Epithelial cell of prostate (primary cell): Measurements from ENCODE around the gene KRT77.
"Not testable (repeated sequence)": the region's sequence is repeated elsewhere in the genome, so short reads cannot be mapped to it uniquely, and the experiment has no call there.

Experiments
- DNase-seq: peaks from one replicate; pipeline ENCODE4 v3.0.0-alpha.2; 2011; ENCODE audit warnings: low read depth, low spot score
- H3K27ac ChIP-seq: fragments of 450-650 bp; 2 replicates; pipeline ENCODE4 v1.5.1; 2017; ENCODE audit warnings: mild to moderate bottlenecking

Gene KRT77

DNA sequence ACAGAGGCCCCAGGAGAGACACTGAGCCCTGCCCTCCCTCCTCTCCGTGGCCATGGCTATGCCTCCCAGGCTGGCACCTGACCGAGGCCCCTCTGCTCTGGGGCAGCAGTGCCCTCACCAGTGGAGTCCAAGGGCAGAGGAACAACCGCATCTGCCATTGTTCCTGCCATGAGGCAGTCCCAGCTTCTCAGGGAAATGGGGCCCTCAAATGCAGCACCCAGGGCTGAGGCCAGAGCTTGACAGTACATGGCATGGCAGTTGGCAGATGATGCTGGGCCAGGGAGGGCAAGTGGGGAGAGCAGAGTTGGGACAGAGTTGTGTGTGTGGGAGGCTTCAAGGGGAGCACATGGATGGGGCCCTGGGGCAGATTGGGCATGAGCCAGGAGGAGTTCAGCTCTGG, 21.1 kb upstream of the KRT77 start:
- H3K27ac ChIP-seq = no peak overlapping the region
- no peak for DNase-seq

GRCh38 chr12:52722680-52723079, 19.4 kb upstream of the KRT77 start:
- DNase-seq = no peak
- H3K27ac ChIP-seq = no peak overlapping the region

DNA sequence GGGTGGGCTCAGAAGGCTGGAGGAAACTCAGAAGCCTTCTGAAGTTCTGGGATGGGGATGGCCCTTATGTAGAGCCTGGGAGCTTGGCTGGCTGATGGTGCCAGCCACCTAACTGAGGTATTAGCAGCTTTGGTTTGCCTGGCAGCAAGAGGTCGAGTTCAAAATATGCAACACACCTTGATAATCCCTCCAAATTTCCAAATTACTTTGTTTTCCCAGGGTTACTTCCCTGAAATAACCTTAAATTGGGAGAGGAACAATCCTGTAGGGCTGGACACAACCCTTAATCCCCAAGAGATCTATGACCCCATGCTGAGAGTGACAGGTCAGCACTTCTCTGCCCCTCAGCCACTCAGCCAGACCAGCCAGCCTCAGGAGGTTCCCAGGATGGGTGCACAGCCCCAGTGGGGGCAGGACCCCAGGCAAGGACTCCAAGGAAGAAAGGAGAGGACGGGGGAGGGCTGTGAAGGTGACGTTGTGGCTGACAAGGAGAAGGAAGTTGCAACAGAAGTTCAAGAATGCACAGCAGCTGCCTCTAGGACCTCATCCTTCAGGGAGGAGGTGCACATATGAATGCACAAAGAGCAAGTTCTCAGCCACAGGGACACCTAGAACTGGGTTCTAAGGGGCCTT, 18.6 kb upstream of the KRT77 start:
- H3K27ac ChIP-seq = no peak overlapping the region
- DNase-seq = no peak

DNA sequence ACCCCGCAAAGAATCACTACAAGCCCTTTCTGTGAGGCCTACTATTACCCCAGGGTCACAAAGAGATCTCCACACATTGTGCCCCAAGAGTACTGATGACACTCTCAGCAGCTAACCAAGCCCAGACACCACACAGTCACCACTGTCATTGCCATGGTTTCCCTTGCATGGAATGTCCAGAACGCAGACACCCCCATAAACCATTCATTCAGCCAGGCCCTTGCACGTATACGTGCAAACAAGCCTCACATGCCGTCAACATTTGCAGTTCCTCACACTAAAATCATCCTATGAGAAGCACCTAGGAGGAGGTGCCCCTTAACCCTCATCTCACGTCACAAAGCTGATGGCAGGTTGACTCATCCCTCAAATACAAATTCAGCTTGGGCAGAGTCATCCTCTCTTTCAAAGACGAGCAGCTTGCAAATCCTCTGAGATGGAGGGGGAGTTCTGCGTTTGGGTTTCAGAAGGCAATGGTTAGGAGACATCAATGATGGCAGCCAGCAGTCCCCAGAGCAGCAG, 17.1 kb upstream of the KRT77 start:
- no peak overlapping the region for H3K27ac ChIP-seq
- no peak for DNase-seq

DNA sequence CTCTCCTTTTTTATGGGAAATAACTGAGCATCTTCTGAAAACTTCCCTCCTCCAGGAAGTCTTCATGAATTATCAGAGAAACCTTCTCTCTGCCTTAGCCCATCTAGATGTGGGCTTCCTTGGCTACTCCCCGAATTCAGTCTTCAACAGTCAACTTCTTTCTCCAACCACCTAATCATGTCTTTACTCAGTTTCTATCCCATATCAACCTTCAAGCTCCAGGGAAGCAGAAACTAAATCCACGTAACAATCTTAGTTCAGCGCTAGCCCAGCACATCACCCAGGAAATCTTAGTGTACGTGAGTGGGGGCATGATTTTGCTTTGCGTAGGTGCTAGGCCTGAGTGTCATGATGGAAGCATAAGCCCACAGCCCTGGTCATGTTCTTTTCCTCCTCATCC, 12.7 kb upstream of the KRT77 start:
- DNase-seq = no peak

DNA sequence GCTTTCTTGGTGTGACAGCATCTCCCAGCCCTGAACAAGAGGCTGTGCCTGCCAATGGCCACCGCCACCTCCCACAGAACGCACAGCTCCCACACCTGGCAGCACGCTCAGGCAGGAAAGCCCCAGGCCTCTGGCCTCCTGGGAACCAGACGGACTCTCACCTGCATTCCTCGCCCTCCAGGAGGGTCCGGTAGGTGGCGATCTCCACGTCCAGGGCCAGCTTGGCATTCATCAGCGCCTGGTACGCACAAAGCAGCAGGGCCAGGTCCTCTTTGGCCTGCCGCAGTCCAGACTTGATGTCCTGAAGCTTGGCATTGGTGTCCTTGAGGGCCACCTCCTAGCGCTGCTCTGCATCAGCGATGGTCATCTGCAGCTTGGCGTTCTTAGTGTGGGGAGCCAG, 12.1 kb upstream of the KRT77 start:
- H3K27ac ChIP-seq = no peak overlapping the region
- DNase-seq = no peak

More for the DNA sequence above, 12.7 kb upstream of the KRT77 start:
- no peak overlapping the region for H3K27ac ChIP-seq

GRCh38 chr12:52714887-52715281, 11.6 kb upstream of the KRT77 start:
- H3K27ac ChIP-seq = no peak overlapping the region
- DNase-seq = no peak

DNA sequence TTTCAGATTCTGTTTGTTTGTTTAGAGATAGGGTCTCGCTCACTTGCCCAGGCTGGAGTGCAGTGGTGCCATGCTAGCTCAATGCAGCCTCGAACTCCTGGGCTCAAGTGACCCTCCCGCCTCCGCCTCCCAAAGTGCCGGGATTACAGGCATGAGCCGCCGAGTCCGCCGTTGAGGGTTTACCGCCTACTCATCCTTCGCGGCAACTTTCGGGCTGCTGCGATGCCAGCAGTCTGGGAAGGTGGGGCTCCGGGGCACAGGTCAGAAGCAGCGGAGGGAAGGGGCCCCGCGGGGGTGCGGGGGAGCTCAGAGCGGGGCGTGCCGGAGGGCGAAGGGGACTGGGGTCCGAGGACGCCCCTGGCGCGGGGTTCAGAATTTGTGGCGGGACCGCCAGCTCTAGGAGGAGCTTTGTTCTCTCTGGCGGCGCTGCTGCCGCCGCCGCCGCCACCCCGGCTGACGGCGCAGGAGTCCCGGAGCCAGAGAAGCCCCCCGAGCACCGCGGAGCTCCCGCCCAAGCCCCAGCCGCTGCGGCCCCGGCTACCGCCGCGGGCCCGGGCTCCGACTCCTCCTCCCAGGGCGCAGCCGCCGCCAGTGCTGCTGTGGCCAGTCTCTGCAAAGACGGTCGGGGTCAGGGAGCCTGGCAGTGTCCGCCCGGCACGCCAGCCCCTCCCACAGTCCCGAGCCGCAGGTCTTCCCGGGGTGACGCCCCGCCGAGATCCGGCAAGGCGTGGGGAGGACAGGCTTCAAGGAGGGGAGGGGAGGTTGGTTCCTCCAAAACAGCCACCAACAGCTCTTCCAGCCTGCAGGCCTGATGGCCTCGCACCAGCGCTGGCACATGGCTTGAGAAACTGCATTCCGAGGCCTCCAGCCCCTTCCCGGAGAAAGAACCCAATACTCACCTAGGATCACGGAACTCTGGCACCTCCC, 10.9 kb upstream of the KRT77 start:
- no peak for DNase-seq
- H3K27ac ChIP-seq = no peak overlapping the region

DNA sequence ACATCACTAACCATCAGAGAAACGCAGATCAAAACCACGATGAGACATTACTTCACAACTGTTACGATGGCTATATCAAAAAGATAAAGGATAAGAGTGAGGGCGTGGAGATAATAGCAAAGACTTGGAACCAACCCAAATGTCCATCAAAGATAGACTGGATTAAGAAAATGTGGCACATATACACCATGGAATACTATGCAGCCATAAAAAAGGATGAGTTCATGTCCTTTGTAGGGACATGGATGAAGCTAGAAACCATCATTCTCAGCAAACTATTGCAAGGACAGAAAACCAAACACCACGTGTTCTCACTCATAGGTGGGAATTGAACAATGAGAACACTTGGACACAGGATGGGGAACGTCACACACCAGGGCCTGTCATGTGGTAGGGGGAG, 8.8 kb upstream of the KRT77 start:
- H3K27ac ChIP-seq, DNase-seq: not testable (repeated sequence)

- DNase-seq = no peak
- H3K27ac ChIP-seq = no peak overlapping the region
Measured at GRCh38 chr12:52710730-52711129, 7.4 kb upstream of the KRT77 start.

DNA sequence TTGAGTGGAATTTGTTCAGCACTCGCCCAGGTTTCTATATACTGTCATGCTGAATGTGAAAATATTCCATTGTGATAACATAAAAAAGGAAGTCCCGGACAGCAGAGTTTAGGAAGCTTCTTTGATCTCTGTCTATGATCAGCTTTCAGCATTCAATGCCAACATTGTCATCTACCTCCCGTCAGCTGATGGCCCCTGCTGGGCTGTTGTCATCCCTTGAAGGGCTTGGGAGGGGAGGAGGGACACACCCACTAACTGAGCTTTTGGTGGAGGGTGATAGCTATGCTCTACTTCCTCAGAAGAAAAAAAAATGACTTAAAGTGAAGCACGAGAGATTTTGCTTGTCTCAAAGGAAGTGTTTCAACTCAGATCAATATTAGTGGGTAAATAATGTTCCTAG, 4.7 kb upstream of the KRT77 start:
- no peak overlapping the region for H3K27ac ChIP-seq
- DNase-seq = no peak

GRCh38 chr12:52704464-52704863, 1.1 kb upstream of the KRT77 start:
- DNase-seq = no peak
- no peak overlapping the region for H3K27ac ChIP-seq

- DNase-seq = no peak
- H3K27ac ChIP-seq = no peak overlapping the region
Measured at GRCh38 chr12:52703878-52704277, 554 bp upstream of the KRT77 start.

DNA sequence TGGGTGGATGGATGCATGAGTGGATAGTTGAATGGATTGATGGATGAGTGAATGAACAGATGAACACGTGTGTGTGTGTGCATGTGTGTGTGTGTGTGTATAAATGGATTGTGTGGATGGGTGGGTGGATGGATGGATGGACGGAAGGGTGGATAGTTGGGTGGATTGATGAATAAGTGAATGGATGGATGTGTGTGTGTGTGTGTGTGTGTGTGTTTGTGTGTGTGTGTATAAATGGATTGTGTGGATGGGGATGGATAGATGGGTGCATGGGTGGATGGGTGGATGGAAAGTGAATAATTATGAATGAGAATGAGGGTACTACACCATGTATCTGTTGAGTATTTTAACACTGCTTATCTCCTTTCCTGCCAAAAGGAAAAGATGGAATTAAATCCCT, 986 bp downstream of the KRT77 start:
- no peak overlapping the region for H3K27ac ChIP-seq
- DNase-seq = no peak

GRCh38 chr12:52701281-52701680, 2.0 kb downstream of the KRT77 start:
- DNase-seq = no peak
- H3K27ac ChIP-seq = no peak overlapping the region

DNA sequence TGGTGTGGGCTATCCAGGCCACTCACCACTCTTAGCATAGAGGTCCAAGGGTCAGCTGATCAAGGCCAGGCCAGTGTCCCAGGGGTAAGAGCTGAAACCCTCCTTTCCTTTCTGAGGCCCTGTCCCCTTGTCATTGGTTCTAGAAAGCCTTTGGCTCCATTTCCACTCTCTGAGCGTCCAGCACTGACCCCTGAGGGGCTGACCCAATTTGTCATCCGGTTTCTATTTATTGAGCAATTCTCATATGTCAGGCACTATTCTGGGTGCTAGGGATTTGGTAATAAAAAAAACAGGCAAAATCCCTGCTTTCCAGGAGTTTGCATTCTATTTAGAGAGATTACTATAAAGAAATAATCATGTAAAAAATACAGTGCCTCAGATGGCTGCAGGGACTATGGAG, 3.4 kb downstream of the KRT77 start:
- no peak for DNase-seq
- no peak overlapping the region for H3K27ac ChIP-seq

DNA sequence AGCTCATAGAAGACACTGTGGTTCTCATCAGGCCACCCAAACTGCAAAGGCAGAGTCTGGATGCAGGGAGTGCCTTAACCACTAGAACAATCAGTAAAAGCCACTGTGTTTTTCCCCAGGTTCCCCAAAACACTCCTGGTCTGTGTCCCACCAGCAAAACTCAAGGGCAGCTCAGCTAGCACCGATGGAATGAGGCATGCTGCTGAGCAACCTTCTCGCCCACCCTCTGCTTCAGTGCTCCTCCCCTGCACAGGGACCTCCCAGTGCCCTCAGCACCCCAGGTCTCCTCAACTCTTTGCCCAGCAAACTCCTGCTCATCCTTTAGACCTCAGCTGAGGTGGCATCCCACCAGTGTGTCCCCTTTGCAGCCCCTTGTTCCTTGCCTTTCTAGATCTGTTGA, 4.0 kb downstream of the KRT77 start:
- DNase-seq = no peak
- no peak overlapping the region for H3K27ac ChIP-seq

GRCh38 chr12:52698651-52699340, 4.5 kb downstream of the KRT77 start:
- DNase-seq = no peak

GRCh38 chr12:52697058-52697582, 6.2 kb downstream of the KRT77 start:
- DNase-seq = no peak
- no peak overlapping the region for H3K27ac ChIP-seq

More at GRCh38 chr12:52698651-52699340, 4.5 kb downstream of the KRT77 start:
- no peak overlapping the region for H3K27ac ChIP-seq

GRCh38 chr12:52696588-52696987, 6.7 kb downstream of the KRT77 start:
- DNase-seq = no peak
- H3K27ac ChIP-seq = no peak overlapping the region

- DNase-seq = no peak
- H3K27ac ChIP-seq = no peak overlapping the region
Measured at GRCh38 chr12:52695039-52695438, 8.3 kb downstream of the KRT77 start.
